ENCODE results near the gene TBXT.
"Not testable (repeated sequence)": the region's sequence is repeated elsewhere in the genome, so short reads cannot be mapped to it uniquely, and the experiment has no call there.

Gene TBXT

GRCh38 chr6:166143011-166143410 lies 24.6 kb downstream of the TBXT start:
- no peak for DNase-seq (ENCODE audit: low spot score)
- no peak for TF ChIP-seq CTCF (IDR thresholded peaks at IDR 0.05)
- Histone ChIP-seq H3K4me3 (no peak overlapping the region), H3K27ac (no peak overlapping the region)

GRCh38 chr6:166127624-166128472 lies 39.8 kb downstream of the TBXT start:
- Histone ChIP-seq H3K4me3 (no peak overlapping the region), H3K27ac (no peak overlapping the region)
- TF ChIP-seq CTCF (IDR thresholded peaks at IDR 0.05), result no peak
- no peak for DNase-seq (ENCODE audit: low spot score)

- not testable (repeated sequence) for H3K4me3 ChIP-seq; DNase-seq (ENCODE audit: low spot score); H3K27ac ChIP-seq
These were observed 44.5 kb downstream of the TBXT start for GRCh38 chr6:166123115-166123514.

- H3K27ac ChIP-seq, result no peak overlapping the region
- TF ChIP-seq CTCF (IDR thresholded peaks at IDR 0.05), result no peak
- no peak for DNase-seq (ENCODE audit: low spot score)
- no peak overlapping the region for H3K4me3 ChIP-seq
These were observed 45.9 kb downstream of the TBXT start for GRCh38 chr6:166121726-166122125.

- no peak for TF ChIP-seq CTCF (IDR thresholded peaks at IDR 0.05)
- Histone ChIP-seq H3K4me3 (no peak overlapping the region), H3K27ac (no peak overlapping the region)
- no peak for DNase-seq (ENCODE audit: low spot score)
These were observed 48.3 kb downstream of the TBXT start for GRCh38 chr6:166119116-166119911.

- no peak overlapping the region for H3K4me3 ChIP-seq
- no peak for DNase-seq (ENCODE audit: low spot score)
- no peak for TF ChIP-seq CTCF (IDR thresholded peaks at IDR 0.05)
- H3K27ac ChIP-seq, result no peak overlapping the region
These were observed 52.0 kb downstream of the TBXT start for GRCh38 chr6:166115609-166116008.

- Histone ChIP-seq H3K4me3 (no peak overlapping the region), H3K27ac (no peak overlapping the region)
- no peak for TF ChIP-seq CTCF (IDR thresholded peaks at IDR 0.05)
- no peak for DNase-seq (ENCODE audit: low spot score)
These were observed 55.1 kb downstream of the TBXT start for GRCh38 chr6:166112580-166112979.

Measured in coronary artery (tissue), 2 donors.